GM19351 (cell line): Measurements from ENCODE around the gene DAPL1.

ENCODE experiments used
- ATAC-seq: cut with Tn5 transposase; IDR thresholded peaks from one replicate; pipeline ENCODE4 v1.9.1; 2021; ENCODE audit warnings: mild to moderate bottlenecking, moderate library complexity; ENCODE audit not compliant: unreplicated experiment

DAPL1 gene

GRCh38 chr2:158795195-158795924 is at the start of gene DAPL1:
TSS of gene DAPL1 (plus strand) at chr2:158795317. CDS start at chr2:158795373, 56 bp downstream.
- no peak for ATAC-seq

- ATAC-seq = no peak
Measured at GRCh38 chr2:158745866-158746382, 49.2 kb upstream of the DAPL1 start.

GRCh38 chr2:158746488-158746887 is 48.6 kb upstream of the DAPL1 start:
- no peak for ATAC-seq

- ATAC-seq = no peak
Measured at GRCh38 chr2:158747281-158747680, 47.8 kb upstream of the DAPL1 start.

GRCh38 chr2:158748926-158749590 is 46.1 kb upstream of the DAPL1 start:
- ATAC-seq = no peak

GRCh38 chr2:158750458-158751125 is 44.5 kb upstream of the DAPL1 start:
- ATAC-seq = no peak

GRCh38 chr2:158753641-158754611 is 41.2 kb upstream of the DAPL1 start:
- ATAC-seq = peak; percentile 75

- no peak for ATAC-seq
Measured at GRCh38 chr2:158755310-158756087, 39.6 kb upstream of the DAPL1 start.

- ATAC-seq = no peak
Measured at GRCh38 chr2:158756331-158756730, 38.8 kb upstream of the DAPL1 start.

- ATAC-seq = no peak
Measured at GRCh38 chr2:158756976-158757375, 38.1 kb upstream of the DAPL1 start.

GRCh38 chr2:158760887-158761286 is 34.2 kb upstream of the DAPL1 start:
- no peak for ATAC-seq

GRCh38 chr2:158761621-158762020 is 33.5 kb upstream of the DAPL1 start:
- ATAC-seq = no peak

- no peak for ATAC-seq
Measured at GRCh38 chr2:158762336-158762735, 32.8 kb upstream of the DAPL1 start.

- no peak for ATAC-seq
Measured at GRCh38 chr2:158766524-158766923, 28.6 kb upstream of the DAPL1 start.

- ATAC-seq = no peak
Measured at GRCh38 chr2:158772306-158773078, 22.6 kb upstream of the DAPL1 start.

- ATAC-seq = no peak
Measured at GRCh38 chr2:158773121-158773520, 22.0 kb upstream of the DAPL1 start.

GRCh38 chr2:158774681-158775080 is 20.4 kb upstream of the DAPL1 start:
- ATAC-seq = peak; percentile 55

- ATAC-seq = no peak
Measured at GRCh38 chr2:158775273-158776027, 19.7 kb upstream of the DAPL1 start.
